ENCODE measurements around the gene TCAP.

Gene TCAP

GRCh38 chr17:39651923-39652586, 13.1 kb upstream of the TCAP start:
- no peak for DNase-seq

DNA sequence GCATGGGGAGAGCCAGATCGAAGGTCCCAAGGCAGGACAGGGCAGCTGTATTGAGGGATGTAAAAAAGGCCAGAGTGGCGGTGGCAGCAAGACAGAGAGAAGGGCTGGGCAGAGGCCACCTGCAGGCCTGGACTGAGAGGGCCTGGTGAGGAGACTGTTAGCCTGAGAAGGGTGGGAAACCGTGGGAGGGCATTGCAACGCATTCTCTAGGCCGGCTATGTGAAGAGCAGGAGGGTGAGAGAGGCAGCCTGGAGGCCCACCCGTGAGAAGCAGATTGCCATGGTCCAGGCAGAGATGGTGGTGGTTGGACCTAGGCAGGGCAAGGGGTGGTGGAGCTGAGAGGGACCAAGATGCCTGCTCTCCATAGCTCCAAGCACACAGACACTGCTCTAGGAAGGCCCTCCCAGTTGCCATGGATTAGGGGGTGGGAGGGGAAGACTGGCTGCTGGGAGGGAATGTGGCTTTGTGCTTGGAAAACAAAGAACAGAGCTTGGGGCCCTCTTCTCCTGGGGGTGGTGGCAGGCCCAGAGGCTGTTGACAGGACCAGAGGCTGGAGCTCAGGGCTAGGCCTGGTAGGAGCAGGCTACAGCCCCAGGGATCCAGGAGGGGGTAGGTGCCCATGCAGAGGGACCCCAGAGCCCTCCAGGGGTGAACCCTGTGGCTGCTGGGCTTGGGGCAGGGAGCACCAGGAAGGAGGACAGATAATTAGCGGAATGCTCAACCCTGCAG, 12.4 kb upstream of the TCAP start:
- no peak for DNase-seq

- DNase-seq, result no peak
These were observed 11.9 kb upstream of the TCAP start for GRCh38 chr17:39653316-39653661.

GRCh38 chr17:39653662-39654331, 11.4 kb upstream of the TCAP start:
- no peak for DNase-seq

DNA sequence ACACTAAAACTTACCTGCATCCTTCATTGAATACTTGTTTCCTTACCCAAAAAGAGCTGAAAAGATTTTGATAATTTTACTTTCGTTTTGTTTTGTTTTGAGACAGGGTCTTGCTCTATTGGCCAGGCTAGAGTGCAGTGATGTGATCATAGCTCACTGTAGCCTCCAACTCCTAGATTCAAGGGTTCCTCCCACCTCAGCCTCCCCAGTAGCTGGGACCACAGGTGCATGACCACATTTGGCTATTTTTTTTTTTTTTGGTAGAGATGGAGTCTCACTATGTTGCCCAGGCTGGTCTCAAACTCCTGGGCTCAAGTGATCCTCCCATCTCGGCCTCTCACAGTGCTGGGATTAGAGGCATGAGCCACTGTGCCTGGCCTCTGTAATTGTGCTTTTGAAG, 10.0 kb upstream of the TCAP start:
- DNase-seq, result no peak

GRCh38 chr17:39658346-39658745, 6.8 kb upstream of the TCAP start:
- no peak for DNase-seq

- no peak for DNase-seq
These were observed 6.4 kb upstream of the TCAP start for GRCh38 chr17:39658760-39659159.

DNA sequence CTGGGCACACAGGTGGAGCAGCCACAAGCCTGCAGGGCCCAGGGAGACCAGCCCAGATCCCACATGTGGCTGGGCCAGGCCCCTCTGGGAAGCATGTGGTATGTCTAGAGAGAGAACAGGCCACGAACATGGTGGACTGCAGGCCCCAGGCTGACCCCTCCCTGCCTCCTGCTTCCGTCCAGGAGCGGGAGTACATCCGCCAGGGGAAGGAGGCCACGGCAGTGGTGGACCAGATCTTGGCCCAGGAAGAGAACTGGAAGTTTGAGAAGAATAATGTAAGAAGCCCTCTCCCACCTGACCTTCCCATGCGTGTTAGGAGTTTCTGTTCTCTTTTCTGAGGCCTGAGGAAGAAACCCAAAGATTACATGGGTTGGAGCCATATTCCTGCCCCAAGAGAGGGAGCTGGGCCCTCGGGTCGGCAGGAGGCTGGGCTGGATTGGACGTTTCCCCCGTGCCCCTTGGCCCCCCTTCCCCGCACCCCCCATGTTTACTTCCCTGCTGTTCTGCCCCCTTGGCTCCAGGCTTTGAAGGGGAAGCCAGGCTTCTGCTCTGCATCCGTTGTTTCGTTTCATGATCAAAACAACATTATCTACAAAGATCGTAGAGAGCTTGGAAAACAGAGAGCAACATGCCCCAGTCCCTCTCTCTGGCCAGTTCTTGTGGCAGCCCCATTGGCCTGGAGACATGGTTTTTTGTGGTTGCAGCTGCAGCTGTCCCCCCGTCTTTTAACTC, 5.7 kb upstream of the TCAP start:
- DNase-seq, result no peak

DNA sequence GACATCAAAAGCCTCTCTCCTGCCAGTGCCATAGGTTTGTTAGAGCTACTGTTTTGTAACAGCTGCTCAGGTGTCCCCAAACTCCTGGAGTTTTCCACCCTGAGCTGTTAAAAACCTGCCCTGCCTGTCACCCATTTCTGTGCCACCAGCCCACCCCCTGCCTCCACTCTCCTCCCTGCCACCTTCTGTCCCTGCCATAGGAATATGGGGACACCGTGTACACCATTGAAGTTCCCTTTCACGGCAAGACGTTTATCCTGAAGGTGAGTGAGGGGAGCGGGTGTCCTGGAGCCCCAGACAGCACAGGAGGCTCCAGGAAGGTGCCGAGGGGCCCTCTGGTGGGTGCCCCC, 5.2 kb upstream of the TCAP start:
- DNase-seq, result no peak

DNA sequence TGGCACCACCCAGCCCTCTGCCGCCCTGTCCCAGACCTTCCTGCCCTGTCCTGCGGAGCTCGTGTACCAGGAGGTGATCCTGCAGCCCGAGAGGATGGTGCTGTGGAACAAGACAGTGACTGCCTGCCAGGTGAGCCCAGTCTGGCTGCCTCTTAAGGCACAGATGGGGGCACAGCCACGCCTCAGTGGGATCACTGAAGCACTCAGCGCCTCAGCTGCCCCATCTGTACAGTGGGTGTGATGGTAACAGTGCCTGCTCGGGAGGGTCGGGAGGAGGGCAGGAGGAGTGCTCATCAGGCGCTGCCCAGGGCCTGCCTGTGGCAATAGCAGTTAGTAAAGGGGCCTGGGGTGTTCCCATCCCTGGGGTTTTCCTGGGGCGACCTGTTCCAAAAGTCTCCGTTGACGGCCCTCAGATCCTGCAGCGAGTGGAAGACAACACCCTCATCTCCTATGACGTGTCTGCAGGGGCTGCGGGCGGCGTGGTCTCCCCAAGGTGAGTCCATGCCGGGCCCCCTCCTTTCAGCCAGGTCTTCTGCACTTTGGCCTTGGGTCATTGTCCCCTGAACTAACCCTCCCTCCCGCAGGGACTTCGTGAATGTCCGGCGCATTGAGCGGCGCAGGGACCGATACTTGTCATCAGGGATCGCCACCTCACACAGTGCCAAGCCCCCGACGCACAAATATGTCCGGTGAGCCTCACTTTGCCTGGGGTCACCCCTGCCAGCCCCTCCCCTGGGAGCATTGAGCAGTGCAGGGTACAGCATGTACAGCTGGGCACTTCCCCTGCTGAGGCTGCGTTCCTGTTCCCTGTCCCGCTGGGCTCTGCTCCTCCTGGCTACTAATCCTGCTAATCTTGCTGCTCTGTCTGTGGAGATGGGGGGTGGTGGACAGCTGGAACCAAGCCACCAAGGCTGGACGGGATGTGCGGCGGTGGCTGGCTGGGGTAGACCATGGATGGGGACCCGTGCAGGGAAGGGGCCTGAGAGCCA, 4.5 kb upstream of the TCAP start:
- no peak for DNase-seq

- no peak for DNase-seq
These were observed 3.2 kb upstream of the TCAP start for GRCh38 chr17:39661744-39662541.

- no peak for DNase-seq
These were observed 2.4 kb upstream of the TCAP start for GRCh38 chr17:39662551-39663339.

DNA sequence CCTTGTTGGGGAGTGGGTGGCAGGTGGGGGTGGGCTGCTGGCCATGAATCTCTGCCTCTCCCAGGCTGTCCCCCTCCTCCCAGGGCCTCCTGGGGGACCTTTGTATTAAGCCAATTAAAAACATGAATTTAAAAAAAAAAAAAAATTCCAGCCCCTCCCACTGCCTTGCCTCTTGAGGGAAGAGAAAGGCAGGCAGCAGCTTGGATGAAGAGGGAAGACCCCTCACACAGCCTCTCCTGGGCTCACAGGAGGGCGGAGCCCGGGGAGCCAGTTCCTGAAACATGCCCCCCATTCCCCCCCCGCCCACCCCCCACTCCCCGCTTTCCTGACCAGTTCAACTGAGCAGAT, 1.8 kb upstream of the TCAP start:
- no peak for DNase-seq

DNA sequence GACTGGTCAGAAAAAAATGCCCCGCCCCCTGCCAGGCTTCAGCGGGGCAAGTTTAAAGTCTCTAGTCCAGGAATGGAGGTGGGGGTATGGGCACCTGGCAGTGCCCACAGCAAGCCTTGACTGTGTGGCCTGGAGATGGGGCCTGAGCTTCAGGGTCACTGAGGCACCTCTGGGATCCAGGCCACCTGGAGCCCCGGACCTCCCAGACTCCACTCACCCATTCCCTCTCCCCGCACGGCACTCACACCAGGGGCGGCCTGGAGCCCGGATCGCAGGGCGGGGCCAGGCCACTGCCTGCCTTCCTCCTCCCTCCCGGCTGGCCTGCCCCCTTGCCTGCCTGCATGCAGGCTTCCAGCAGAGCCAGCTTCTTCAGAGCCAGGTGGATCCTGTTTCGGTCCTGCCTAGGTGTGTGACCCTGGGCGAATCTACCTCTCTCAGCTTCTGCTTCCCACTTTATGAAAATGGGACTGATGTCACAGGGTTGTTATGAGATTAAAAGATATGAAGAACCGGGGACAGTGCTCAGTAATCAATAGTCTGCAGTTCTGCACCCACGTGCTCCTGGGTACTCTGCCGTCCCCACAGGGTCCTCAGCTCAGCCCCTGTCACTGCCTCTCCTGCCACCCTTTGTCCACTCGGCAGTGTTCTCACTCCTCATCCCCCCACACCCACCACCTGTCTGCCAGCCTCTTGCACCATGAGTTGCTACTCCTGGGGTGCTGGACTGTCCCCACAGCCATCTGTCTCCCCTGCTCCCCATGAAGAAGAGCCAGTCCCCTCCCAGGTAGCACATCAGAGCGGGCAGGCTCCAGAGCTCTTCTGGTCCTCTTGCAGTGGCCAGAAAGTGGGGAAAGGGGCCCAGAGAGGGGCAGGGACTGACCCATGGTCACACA, 1.2 kb upstream of the TCAP start:
- no peak for DNase-seq

GRCh38 chr17:39665642-39666224, 584 bp downstream of the TCAP start:
- DNase-seq, result no peak

DNA sequence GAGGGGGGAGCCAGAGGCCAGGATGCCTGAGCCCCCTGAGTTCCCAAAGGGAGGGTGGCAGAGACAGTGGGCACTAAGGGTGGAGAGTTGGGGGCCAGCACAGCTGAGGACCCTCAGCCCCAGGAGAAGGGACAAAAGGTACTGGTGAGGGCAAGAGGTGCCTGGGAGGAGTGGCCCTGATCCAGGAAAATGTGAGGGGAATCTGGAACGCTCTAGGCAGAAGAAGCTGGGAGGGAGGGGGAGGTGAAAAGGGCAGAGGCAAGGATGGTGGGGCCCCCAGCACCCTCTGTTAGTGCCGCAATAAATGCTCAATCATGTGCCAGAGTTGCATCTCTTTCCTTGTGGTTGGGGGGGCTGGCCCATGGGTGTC, 1.1 kb downstream of the TCAP start:
- DNase-seq, result no peak

GRCh38 chr17:39666601-39667261, 1.6 kb downstream of the TCAP start:
- DNase-seq, result no peak

DNA sequence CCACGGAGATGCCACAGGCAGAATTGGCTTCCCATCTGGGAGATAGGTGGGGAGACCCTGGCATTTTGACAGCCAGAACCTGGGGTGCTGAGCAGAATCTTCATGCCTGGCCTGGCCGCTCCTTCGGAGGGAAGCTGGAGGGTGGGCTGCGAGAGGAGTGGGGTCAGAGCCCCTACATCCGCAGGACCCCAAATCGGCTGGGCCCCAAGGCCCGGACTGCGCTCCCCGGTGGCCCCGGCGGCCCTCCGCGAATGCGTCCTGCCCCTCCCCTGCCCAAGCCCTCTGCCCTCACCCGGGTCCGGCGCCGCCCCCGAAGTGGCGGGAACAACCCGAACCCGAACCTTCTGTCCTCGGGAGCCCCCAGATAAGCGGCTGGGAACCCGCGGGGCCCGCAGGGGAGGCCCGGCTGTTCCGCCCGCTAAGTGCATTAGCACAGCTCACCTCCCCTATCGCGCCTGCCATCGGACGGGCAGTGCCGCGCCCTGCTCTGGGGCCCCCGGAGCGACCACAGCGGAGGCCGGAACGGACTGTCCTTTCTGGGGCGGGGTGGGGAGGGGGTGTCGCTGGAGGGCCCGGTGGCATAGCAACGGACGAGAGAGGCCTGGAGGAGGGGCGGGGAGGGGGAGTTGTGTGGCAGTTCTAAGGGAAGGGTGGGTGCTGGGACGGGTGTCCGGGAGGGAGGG, 2.3 kb downstream of the TCAP start:
- DNase-seq, result no peak
